NCI-H510A (cell line): ENCODE data around the gene LRCH1.

Experiments used
- DNase-seq: peaks from one replicate; lab custom pipeline; 2025; lab: John Stamatoyannopoulos, UW

LRCH1 gene

DNA sequence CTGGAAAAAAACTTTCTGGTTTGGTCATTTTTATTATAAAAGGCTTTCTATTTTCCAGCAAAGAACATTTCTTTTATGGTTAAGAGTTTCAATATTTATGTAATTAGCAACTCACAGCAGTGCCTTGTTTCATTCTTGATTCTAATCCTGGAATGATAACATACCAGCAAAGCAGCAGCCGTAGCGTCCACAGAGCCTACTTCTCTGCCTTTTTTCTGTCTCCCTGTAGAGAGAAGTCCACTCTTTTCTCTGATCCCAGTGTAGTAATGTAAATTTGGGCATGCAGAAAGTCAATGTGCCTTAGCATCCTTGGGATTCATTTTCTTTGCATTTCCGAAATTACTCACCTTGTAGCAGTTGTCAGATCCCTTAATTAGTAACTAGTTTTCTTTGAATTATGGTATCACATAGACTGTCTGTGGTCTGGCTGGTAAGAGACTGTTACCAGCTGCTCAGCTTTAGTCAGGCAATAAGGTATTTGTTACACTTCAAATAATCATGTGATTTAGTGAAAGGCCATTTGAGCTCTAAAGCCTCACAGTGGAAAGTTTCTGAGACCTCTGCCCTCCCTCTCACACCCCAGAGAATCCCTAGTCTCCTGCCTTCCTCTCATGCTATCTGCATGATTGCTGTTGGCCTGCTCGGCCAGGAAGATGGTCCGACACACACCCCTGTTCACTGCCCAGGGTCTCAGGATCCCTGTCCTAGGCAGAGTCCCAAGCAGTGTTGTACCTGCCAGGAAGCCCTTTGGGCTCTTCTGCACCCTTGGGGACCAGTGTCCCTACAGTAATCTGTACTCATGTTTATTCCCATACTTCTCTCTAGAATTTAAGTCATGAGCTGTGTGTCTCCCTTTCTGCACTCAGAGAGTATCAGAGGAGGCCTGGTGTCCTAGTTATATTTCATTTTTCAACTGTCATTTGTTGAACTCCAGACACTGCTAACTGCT is 86.3 kb downstream of the LRCH1 start:
- no peak for DNase-seq

GRCh38 chr13:46640843-46641242 is 87.9 kb downstream of the LRCH1 start:
- DNase-seq, result no peak

GRCh38 chr13:46641274-46642081 is 88.5 kb downstream of the LRCH1 start:
- DNase-seq, result no peak

GRCh38 chr13:46642254-46642653 is 89.3 kb downstream of the LRCH1 start:
- DNase-seq, result no peak

GRCh38 chr13:46643165-46643777 is 90.3 kb downstream of the LRCH1 start:
- no peak for DNase-seq

- DNase-seq, result no peak
Measured at GRCh38 chr13:46644816-46645215, 91.8 kb downstream of the LRCH1 start.

- DNase-seq, result no peak
Measured at GRCh38 chr13:46647512-46648065, 94.6 kb downstream of the LRCH1 start.

GRCh38 chr13:46648166-46648607 is 95.2 kb downstream of the LRCH1 start:
- DNase-seq, result peak; percentile 9

GRCh38 chr13:46649816-46650215 is 96.8 kb downstream of the LRCH1 start:
- no peak for DNase-seq

DNA sequence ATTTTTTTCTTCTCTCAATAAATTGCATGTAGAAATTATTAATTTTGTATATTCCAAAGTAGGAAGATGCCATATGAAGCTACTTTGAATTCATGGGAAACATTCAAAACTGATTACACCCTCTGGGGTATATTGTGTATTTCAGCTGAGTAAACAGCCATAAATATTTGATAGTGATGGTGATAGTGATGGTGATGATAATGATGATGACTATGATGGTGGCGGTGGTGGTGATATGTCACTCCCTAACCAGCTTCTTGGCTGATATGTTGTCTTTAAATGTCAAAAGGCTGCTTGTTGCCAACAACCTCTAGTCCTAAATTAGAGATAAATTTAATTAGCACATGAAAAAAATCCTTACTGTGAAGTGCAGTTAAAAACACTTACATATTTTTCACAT is 102.0 kb downstream of the LRCH1 start:
- DNase-seq, result no peak

DNA sequence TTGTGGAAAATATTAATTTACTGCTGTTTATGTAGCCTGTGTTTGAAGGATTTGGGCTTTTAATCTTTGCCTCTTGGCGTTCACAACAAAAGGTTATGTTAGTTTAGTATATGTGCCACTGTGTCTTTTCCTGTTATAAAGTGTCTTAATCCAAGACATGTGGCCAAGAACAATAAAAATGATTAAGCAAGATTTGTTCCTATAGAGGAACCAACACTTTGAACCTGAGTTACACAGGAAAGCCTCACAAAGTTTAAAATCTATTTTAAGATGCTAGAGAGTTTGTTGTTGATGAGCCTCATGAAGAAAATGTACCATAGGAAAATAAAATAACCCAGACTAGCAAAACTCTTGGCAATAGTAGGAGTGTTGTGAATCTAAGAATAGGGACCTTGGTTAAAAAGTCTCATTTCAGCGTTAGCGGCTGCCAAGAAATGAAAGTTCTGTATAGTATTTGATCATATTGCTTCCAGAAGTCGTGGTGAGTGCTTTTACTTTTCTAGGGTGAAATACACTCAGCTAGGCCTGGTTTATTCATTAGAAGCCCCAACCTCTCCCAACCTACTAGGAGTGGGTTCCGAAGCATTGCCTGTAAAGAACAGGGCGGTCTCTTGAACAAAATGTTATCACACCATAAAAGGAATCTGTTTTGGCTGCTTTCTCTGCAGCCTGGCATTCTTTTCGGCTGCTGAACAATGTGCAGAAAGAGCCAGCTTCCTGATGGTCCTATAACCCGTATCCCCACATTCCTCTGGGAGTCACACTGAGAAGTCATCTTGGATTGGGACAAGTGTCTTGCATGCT is 102.6 kb downstream of the LRCH1 start:
- DNase-seq, result no peak

DNA sequence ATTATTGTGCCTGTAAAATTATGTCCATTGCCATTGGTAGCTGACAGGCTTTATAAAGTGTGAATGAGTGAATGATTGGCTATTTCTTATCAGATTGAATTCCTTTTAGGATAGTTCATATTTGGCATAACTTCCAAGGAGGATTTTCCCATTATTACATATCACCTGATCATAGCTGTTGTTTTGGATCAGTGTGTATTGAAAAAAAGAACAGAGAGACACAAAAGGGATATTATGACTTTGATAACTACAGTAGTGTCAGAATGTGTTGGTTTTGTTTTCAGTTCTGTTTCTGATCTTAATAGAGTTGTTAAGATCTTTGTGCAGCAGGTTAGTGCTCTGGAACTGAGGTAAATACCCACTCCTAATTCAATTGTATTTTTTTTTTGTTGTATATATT is 103.8 kb downstream of the LRCH1 start:
- no peak for DNase-seq

DNA sequence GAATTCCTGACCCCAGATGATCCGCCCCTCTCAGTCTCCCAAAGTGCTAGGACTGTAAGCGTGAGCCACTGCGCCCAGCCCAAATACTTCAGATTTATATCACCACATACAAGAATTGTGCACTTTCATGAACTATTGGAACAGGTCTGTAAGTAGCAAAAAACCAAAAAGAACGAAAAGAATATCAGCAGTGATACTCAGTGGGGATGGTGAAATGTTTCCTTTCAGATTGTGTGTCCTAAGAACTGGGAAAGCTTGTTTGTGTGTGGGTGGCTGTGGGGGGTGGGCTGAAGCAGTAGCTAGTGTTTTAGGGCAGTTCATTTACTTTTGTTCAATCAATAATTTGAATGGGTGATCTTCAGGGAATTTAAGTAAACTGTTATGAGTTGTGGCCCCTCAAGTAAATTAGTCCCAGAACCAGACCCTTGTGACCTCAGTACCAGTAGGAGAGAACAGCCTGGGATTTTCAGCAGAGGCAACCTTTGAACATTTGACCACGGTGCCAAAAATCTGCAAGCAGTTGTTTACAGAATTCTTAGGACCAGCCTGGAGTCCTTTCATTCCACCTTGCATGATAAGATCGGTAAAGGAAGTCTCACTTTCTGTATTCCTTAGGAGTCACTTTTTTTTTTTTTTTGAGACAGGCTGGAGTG is 106.6 kb downstream of the LRCH1 start:
- no peak for DNase-seq

GRCh38 chr13:46660416-46660815 is 107.4 kb downstream of the LRCH1 start:
- no peak for DNase-seq

DNA sequence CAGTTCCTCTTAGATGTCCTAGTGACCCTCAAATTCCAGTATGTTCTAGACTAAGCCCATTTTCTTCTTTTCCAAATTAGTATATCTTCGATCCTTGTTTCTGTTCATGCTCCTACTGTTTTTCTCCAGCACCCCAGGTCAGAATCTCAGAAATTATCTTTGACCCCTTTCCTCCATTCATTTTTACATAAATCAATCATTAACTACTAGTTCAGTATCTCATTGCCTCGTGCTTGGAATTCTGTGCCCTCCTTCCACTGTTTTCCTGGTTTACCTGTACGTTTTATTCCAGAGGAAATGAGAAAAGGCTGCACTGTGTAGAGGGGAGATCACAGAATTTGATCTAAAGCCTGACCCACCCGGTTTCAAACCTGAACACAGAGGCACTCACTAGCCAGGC is 107.9 kb downstream of the LRCH1 start:
- DNase-seq, result no peak

DNA sequence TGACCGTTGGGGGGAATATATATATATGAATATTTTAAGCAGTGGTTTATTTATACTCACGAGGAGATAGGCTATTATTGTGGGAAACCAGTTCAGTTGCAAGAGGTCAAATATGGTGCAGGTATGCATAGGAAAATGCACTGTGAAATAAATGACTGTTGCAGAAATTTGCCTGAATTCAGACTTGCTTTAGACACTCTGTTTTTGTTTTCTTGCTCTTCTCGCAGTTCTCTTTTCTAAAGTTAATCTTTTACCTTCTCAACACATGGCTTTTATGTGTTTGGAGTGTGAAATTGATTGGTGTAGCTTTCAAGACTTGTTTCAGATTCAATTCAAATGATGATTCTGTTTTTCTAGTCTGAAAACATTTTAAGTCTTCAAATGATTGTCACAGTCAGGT is 109.7 kb downstream of the LRCH1 start:
- DNase-seq, result no peak

DNA sequence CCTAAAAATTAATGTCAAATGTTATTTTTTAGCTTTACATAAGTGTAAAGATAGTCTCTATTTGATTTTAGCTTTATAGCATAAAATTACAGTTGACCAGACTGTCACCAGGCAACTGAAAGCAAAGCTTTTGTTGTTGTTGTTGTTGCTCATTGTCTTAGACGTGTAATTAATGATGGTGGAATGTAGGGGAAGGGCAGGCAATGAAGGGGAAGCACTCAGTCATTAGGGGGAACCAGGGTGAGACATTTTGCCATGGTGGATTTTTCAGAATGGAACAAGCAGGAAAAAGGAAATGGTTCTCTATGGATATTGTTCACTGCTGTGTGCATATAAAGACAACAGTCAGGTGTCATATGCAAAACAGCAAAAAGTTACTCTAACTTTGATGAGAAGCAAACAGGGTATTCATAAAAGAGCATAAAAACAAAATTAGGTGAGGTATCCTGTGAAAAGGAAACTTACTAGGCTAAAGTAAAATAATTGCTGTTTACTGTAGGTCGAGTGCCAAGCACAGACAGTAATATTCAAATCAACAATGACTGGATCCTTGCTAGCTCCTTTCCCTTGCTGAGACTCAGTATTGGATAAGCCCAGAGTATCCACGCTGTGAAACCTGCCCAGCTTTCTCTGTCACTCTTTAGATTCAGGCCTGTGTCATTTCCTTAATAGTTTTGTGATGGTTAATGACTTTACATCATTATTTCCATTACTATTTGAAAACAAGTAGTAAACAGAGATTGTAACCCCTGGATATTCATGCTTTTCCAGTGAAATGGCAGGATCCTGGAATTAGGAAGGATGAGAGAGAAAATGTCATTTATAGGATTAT is 110.5 kb downstream of the LRCH1 start:
- no peak for DNase-seq

DNA sequence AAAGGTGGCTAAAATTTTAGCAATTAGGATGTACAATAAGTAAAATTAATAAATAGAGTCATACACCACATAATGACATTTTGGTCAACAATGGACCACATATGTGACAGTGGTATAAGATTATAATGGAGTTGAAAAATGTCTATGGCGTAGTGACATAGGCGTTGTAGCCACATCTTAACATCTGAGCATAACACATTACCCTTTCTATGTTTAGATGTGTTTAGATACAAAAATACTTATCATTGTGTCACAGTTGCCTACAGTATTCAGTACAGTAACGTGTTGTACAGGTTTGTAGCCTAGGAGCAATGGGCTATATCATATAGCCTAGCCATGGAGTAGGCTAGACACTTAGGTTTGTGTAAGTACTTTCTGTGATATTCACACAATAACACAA is 111.2 kb downstream of the LRCH1 start:
- DNase-seq, result no peak

- no peak for DNase-seq
Measured at GRCh38 chr13:46665248-46665632, 112.3 kb downstream of the LRCH1 start.
